Measurements from ENCODE around the gene TAF1.
"Not testable (repeated sequence)": the region's sequence is repeated elsewhere in the genome, so short reads cannot be mapped to it uniquely, and the experiment has no call there.

Gene TAF1

DNA sequence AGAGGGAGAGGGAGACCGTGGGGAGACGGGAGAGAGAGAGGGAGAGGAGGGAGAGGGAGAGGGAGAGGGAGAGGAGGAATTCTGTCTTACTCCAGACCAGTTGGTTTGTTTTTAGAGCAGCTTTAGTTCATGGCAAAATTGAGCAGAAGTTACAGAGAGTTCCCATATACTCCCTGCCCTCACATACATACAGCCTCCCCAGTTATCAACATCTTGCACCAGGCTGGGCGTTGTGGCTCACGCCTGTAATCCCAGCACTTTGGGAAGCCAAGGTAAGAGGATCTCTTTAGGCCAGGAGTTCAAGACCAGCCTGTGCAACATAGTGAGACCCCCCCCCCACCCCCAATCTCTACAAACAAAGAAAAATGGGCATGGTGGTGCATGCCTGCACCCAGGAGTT lies 86.9 kb downstream of the TAF1 start:
- H3K27me3 Mint-ChIP-seq, result no peaks in the 10 kb centered on the region
- H3K4me1 Mint-ChIP-seq (ENCODE audit: low read depth), result no peaks in the 10 kb centered on the region
- no peak overlapping the region for H3K4me3 Mint-ChIP-seq
- H3K36me3 Mint-ChIP-seq (ENCODE audit: low read depth), result peaks cover 42% of the 10 kb centered on the region
- no peaks in the 10 kb centered on the region for H3K9me3 Mint-ChIP-seq
- H3K27ac Mint-ChIP-seq, result no peak overlapping the region

DNA sequence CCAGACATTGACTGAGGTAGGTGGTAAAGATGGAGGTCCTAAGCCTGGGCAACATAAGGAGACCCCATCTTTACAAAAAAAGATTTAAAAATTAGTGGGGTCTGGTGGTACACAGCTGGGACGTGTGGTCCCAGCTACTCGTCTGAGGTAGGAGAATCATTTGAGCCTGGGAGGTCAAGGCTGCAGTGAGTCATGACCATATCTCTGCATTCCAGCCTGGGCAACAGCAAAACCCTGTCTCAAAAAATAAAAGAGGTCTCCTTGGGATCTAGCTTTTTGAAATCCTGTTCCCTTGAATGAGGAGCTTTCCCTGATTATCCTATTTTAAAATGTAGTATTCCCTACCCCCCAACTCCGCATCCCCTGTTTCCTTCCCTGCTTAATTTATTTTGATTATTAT lies 88.1 kb downstream of the TAF1 start:
- peaks cover 51% of the 10 kb centered on the region for H3K36me3 Mint-ChIP-seq (ENCODE audit: low read depth)
- H3K27ac Mint-ChIP-seq, result no peak overlapping the region
- H3K9me3 Mint-ChIP-seq, result no peaks in the 10 kb centered on the region
- no peak overlapping the region for H3K4me3 Mint-ChIP-seq
- no peaks in the 10 kb centered on the region for H3K27me3 Mint-ChIP-seq
- no peaks in the 10 kb centered on the region for H3K4me1 Mint-ChIP-seq (ENCODE audit: low read depth)

DNA sequence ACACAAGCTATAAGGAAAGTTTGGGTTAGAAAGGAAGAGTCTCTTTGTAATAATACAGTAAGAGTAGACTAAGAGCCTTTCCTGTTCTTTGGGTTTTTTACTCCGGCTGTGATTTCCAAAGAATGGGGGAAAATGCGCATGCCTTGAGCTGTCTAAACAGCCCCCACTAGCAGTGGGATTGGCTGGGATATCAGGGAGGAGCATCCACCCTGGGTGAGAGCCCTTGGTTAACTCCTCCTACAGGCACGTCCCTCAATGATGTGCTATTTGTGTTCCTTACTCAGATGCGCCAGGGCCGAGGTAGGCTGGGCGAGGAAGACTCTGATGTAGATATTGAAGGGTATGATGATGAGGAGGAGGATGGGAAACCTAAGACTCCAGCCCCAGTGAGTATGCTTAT lies 92.7 kb downstream of the TAF1 start:
- Mint-ChIP-seq H3K9me3 (no peaks in the 10 kb centered on the region), H3K36me3 (ENCODE audit: low read depth) (peaks cover 78% of the 10 kb centered on the region), H3K27me3 (no peaks in the 10 kb centered on the region), H3K4me3 (no peak overlapping the region), H3K27ac (no peak overlapping the region), H3K4me1 (ENCODE audit: low read depth) (no peaks in the 10 kb centered on the region)

DNA sequence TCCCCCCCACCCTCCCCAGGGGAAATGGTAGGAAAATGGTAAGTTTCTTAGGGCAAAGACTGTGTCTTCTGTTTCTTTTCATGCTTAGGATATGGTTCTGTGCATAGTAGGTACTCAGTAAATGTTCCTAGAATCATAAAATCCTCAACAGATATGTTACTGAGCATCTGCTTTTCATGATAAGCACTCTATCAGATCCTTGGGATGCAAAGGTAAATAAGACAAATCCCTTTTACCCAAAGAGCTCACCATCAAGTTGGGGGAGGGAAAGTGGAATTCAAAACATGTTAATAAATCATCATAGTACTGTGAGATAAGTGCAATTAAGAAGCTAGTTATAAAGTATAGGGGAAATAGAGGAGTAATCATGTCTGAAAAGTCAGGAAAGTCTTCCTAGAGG lies 98.8 kb downstream of the TAF1 start:
- H3K9me3 Mint-ChIP-seq, result no peaks in the 10 kb centered on the region
- H3K27ac Mint-ChIP-seq, result no peak overlapping the region
- no peaks in the 10 kb centered on the region for H3K4me1 Mint-ChIP-seq (ENCODE audit: low read depth)
- peaks cover 48% of the 10 kb centered on the region for H3K36me3 Mint-ChIP-seq (ENCODE audit: low read depth)
- no peak overlapping the region for H3K4me3 Mint-ChIP-seq
- no peaks in the 10 kb centered on the region for H3K27me3 Mint-ChIP-seq

DNA sequence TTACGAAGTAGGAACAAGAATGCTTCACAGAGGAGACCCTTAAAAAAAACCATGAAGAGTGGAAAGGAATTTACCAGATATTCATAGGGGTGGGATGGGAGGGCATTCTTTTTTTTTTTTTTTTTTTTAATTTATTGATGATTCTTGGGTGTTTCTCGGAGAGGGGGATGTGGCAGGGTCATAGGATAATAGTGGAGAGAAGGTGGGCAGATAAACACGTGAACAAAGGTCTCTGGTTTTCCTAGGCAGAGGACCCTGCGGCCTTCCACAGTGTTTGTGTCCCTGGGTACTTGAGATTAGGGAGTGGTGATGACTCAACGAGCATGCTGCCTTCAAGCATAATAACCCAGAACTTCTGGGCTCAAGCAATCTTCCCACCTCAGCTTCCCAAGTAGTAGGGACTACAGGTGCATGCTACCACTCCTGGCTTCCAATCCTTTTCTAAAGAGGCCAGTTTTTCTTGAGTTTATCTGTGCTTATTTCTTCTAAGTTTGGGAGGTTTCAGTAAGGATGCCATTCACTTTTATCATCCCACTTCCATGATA lies 100.9 kb downstream of the TAF1 start:
- H3K4me1 Mint-ChIP-seq (ENCODE audit: low read depth), result no peaks in the 10 kb centered on the region
- H3K27me3 Mint-ChIP-seq, result no peaks in the 10 kb centered on the region
- peaks cover 28% of the 10 kb centered on the region for H3K36me3 Mint-ChIP-seq (ENCODE audit: low read depth)
- no peak overlapping the region for H3K4me3 Mint-ChIP-seq
- H3K9me3 Mint-ChIP-seq, result no peaks in the 10 kb centered on the region
- H3K27ac Mint-ChIP-seq, result no peak overlapping the region

DNA sequence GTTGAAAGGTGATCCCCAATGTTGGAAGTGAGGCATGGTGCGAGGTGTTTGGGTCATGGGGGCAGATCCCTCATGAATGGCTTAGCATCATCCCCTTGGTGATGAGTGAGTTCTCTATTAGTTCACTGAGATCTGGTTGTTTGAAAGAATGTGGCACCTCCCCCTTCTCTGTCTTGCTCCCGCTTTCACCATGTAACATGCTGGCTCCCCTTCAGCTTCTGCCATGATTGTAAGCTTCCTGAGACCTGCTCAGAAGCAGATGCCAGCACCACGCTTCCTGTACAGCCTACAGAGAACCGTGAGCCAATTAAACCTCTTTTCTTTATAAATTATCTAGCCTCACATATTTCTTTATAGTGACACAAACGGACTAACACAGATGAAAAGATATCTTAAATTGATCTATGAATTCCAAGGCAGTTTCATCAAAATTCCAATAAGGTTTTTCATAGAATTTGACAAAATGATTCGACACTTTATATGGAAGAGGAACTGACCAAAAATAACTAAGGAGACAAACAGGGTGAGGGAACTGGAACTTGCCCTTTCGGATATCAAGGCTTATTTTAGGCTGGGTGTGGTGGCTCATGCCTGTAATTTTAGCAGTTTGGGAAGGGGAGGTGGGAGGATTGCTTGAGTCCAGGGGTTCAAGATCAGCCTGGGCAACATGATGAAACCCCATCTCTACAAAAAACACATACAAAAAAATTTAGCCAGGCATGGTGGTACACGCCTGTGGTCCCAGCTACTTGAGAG lies 109.8 kb downstream of the TAF1 start:
- Mint-ChIP-seq H3K4me3 (no peak overlapping the region), H3K9me3 (no peaks in the 10 kb centered on the region), H3K27me3 (no peaks in the 10 kb centered on the region), H3K36me3 (ENCODE audit: low read depth) (no peaks in the 10 kb centered on the region), H3K27ac (no peak overlapping the region), H3K4me1 (ENCODE audit: low read depth) (no peaks in the 10 kb centered on the region)

DNA sequence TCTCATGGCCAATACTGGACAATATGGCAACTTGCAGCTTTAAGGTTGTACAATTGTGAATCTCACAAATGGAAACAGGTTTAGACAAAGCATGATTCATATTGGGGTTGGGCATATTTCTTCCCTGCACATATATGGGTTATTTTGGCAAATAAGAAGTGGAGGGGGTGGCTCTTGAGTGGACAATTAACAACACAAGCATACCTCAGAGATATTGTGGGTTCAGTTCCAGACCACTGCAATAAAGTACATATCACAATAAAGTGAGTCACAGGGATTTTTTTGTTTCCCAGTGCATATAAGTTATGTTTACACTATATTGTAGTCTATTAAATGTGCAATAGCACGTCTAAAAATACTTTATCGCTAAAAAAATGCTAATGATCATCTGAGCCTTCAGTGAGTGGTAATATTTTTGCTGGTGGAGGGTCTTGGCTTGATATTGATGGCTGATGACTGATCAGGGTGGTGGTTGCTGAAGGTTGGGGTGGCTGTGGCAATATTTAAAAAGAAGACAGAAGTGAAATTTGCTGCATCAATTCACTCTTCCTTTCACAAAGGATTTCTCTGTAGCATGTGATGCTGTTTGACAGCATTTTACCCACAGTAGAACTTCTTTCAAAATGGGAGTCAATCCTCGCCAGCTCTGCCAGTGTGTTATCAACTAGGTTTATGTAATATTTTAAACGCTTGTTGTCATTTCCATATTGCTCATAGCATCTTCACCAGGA lies 116.2 kb downstream of the TAF1 start:
- no peak overlapping the region for H3K4me3 Mint-ChIP-seq
- no peak overlapping the region for H3K27ac Mint-ChIP-seq

DNA sequence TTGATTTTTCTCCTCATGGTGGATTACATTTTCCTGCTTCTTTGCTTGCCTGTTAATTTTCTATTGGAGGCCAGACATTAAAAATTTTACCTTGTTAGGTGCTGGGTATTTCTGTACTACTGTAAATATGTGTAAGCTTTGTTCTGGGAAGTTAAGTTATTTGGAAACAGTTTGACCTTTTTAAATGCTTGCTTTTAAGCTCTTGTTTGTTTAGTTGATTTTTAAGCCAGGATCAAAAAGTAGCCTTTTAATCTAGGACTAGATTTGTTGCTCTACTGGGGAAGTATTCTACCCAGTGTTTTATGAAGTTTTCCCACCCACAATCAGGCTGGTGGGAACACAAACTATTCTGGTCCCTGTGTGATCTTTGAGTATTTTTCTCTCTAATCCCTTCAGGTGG lies 121.7 kb downstream of the TAF1 start:
- no peaks in the 10 kb centered on the region for H3K27me3 Mint-ChIP-seq
- no peak overlapping the region for H3K4me3 Mint-ChIP-seq
- H3K9me3 Mint-ChIP-seq, result no peaks in the 10 kb centered on the region
- no peak overlapping the region for H3K27ac Mint-ChIP-seq
- H3K36me3 Mint-ChIP-seq (ENCODE audit: low read depth), result peaks cover 3% of the 10 kb centered on the region
- peaks cover 12% of the 10 kb centered on the region for H3K4me1 Mint-ChIP-seq (ENCODE audit: low read depth)

More for the DNA sequence above, 116.2 kb downstream of the TAF1 start:
- H3K4me1 Mint-ChIP-seq (ENCODE audit: low read depth), result no peaks in the 10 kb centered on the region
- H3K9me3 Mint-ChIP-seq, result no peaks in the 10 kb centered on the region
- H3K27me3 Mint-ChIP-seq, result no peaks in the 10 kb centered on the region
- no peaks in the 10 kb centered on the region for H3K36me3 Mint-ChIP-seq (ENCODE audit: low read depth)

DNA sequence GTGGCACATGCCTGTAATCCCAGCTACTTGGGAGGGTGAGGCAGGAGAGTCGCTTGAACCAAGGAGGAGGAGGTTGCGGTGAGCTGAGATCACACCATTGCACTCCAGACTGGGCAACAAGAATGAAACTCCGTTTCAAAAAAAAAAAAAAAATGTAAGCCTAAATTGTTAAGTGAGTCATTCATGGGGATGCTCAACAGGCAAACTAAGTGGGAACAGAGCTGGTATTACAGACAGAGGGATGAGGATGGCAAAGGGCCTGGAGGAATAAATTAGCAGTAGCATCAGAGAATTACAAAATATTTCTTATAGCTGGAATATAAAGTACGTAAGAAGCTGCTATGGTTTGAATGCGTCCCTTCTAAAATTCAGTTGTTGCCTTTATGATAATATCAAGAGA lies 123.4 kb downstream of the TAF1 start:
- Mint-ChIP-seq H3K36me3 (ENCODE audit: low read depth) (peaks cover 3% of the 10 kb centered on the region), H3K27me3 (no peaks in the 10 kb centered on the region), H3K9me3 (no peaks in the 10 kb centered on the region), H3K4me1 (ENCODE audit: low read depth) (peaks cover 18% of the 10 kb centered on the region), H3K4me3 (no peak overlapping the region), H3K27ac (no peak overlapping the region)

DNA sequence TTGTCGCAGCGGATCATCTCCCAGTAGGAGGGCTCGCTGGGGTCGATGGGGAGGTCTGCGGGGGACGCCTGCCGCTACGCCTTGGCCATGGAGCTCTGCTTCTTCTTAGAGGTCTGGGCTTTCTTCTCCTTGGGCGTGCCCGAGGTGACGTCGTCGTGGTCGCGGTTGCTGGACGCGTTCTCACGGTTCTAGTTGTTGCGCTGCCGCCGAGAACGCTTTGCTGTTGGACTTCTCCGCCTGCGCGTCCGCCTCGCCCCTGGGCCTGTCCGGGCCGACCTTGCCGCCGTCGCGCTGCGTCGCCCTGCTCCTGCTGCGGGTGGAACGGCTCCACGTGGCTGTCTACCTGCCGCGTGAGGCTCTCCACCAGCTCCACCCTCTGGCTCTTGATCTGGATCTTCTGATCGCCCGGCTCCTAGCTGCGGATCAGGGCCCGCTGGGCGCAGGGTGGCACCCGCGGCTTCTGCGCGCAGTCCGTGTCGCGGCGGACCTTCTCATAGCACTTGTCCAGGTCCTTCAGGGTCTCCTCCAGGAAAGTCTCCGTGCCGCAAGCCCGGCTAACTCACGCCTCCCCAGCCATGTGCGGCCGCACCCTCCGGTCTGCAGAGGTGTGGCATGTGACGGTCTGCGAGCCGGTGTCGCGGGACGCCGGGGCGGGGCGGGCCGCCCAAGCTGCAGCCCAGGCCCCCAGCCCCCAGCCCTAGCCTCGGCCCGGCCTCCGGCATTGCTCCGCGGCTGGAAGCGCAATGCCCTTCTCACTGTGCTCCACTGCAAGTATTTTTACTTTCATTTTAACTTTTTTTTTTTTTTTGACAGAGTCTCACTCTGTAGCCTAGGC lies 126.3 kb downstream of the TAF1 start:
- Mint-ChIP-seq H3K27me3 (no peaks in the 10 kb centered on the region), H3K27ac (peak overlapping the region; percentile 57), H3K36me3 (ENCODE audit: low read depth) (peaks cover 3% of the 10 kb centered on the region), H3K4me1 (ENCODE audit: low read depth) (peaks cover 18% of the 10 kb centered on the region), H3K4me3 (peak overlapping the region; percentile 82), H3K9me3 (no peaks in the 10 kb centered on the region)

DNA sequence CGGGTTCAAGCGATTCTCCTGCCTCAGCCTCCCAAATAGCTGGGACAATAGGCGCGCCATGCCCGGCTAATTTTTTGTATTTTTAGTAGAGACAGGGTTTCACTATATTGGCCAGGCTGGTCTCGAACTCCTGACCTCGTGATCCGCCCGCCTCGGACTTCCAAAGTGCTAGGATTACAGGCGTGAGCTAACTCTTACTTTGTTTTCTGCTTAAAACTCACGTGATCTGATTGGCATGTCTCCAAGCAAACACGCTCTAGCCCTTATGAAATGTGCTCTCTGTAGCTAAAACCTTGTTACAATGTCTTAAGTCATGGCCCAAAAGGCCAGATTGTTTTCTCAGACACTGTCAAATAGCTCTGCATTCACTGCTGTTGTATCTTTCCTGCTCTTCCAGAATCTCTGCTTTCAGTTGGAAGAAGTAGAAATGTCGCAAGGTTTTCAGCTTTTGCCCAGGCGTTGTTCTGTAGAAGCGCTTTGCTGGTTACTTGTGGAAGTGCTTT lies 127.0 kb downstream of the TAF1 start:
- Mint-ChIP-seq H3K27me3 (no peaks in the 10 kb centered on the region), H3K27ac (peak overlapping the region; percentile 55), H3K9me3 (no peaks in the 10 kb centered on the region), H3K4me1 (ENCODE audit: low read depth) (peaks cover 18% of the 10 kb centered on the region), H3K36me3 (ENCODE audit: low read depth) (peaks cover 3% of the 10 kb centered on the region), H3K4me3 (peak overlapping the region; percentile 82)

DNA sequence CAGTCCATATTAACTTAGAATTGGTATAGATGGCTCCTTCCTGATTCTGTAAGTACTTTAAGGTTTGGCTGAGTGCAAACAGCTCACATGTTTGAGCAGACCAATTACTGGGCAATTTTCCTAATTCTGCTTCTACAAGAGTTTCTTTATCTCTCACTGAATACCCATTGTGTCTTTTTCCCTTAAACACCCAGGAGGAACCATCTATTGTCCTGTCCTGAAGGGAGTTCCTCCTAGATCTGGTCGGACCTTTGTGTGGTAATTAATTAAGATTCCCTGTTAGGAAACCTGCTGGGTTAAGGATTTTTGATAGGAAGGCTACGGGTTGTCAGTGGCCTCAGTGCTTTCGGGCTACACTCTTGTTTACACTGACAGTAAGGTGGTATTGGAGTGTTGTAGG lies 129.8 kb downstream of the TAF1 start:
- H3K9me3 Mint-ChIP-seq; H3K27me3 Mint-ChIP-seq; H3K4me3 Mint-ChIP-seq; H3K36me3 Mint-ChIP-seq (ENCODE audit: low read depth); H3K27ac Mint-ChIP-seq: not testable (repeated sequence)
- peaks cover 17% of the 10 kb centered on the region for H3K4me1 Mint-ChIP-seq (ENCODE audit: low read depth)

DNA sequence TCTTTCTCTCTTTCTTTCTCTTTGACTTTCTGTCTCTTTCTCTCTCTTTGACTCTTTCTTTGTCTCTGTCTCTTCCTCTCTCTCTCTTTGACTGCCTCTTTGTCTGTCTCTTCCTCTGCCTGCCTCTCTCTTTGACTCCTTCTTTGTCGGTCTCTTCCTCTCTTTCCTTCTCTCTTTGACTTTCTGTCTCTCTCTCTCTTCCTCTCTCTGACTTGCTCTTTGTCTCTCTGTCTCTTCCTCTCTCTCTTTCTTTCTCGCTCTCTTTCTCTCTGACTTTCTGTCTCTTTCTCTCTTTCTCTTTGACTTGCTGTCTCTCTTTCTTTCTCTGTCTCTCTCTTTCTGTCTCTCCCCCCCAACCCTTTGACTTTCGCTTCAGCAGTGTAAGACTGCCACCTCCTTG lies 130.3 kb downstream of the TAF1 start:
- no peak overlapping the region for H3K27ac Mint-ChIP-seq
- H3K36me3 Mint-ChIP-seq (ENCODE audit: low read depth), result no peaks in the 10 kb centered on the region
- no peak overlapping the region for H3K4me3 Mint-ChIP-seq
- no peaks in the 10 kb centered on the region for H3K9me3 Mint-ChIP-seq
- H3K4me1 Mint-ChIP-seq (ENCODE audit: low read depth), result peaks cover 13% of the 10 kb centered on the region
- H3K27me3 Mint-ChIP-seq, result no peaks in the 10 kb centered on the region

DNA sequence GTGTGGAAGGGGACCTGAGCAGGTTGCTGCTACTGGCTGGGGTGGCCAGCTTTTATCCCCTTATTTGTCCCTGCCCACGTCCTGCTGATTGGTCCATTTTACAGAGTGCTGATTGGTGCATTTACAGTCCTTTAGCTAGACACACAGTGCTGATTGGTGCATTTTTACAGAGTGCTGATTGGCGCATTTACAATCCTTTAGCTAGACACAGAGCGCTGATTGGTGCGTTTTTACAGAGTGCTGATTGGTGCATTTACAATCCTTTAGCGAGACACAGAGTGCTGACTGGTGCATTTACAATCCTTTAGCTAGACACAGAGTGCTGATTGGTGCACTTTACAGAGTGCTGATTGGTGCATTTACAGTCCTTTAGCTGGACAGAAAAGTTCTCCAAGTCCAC lies 135.9 kb downstream of the TAF1 start:
- not testable (repeated sequence) for H3K9me3 Mint-ChIP-seq

DNA sequence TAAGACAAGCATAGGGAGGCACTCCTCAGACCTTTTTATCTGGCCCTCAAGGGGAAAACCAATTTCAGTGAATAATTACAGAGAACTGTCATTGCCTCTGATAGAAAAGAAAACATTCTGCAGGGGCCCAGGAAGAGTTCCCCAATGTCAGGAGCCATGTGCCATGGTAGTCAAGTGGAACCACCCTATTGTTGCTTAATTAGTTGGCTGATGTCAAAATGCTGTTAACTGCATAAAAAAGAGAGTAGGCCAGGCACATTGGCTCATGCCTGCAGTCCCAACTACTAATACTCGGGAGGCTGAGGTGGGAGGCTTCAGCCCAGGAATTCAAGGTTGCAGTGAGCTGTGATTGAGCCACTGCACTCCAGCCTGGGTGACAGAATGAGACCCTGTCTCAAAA lies 138.2 kb downstream of the TAF1 start:
- Mint-ChIP-seq H3K27me3 (no peaks in the 10 kb centered on the region), H3K9me3 (no peaks in the 10 kb centered on the region), H3K27ac (no peak overlapping the region), H3K4me1 (ENCODE audit: low read depth) (no peaks in the 10 kb centered on the region), H3K36me3 (ENCODE audit: low read depth) (no peaks in the 10 kb centered on the region), H3K4me3 (no peak overlapping the region)

More for the DNA sequence above, 135.9 kb downstream of the TAF1 start:
- not testable (repeated sequence) for H3K27me3 Mint-ChIP-seq; H3K27ac Mint-ChIP-seq; H3K4me3 Mint-ChIP-seq; H3K36me3 Mint-ChIP-seq (ENCODE audit: low read depth); H3K4me1 Mint-ChIP-seq (ENCODE audit: low read depth)
